ENCODE results near the gene CTDSPL. TPM values are rescaled to one million over a fixed set of nuclear protein-coding genes. Genes with fewer than 3 reads are reported as not detected.

CTDSPL gene
- polyA plus RNA-seq, 1 of the 3 experiments (the other 2 are of a cell fraction) = 22.1 TPM

- POLR2A ChIA-PET = no interaction called here
- Histone ChIP-seq H3K27me3 (ENCODE audit: insufficient read depth) (no peaks in the 10 kb centered on the region), H3K4me3 (ENCODE audit: low read depth in 2 of 2, low read length in 1 of 2) (no peak overlapping the region), H3K79me2 (ENCODE audit: insufficient read depth) (no peaks in the 10 kb centered on the region), H3K9me3 (no peaks in the 10 kb centered on the region), H3K27ac (ENCODE audit: low read depth in 2 of 2, low read length in 1 of 2) (no peak overlapping the region), H3K9me2 (no peaks in the 10 kb centered on the region), H3K9ac (no peak overlapping the region), H3K36me3 (replicated peaks in 1 of 2; ENCODE audit: control insufficient read depth in 1 of 2, insufficient read depth in 2 of 2, low read length in 1 of 2) (peaks cover 10 to 17% of the 10 kb centered on the region in 2 experiments), H2AFZ (ENCODE audit: low read depth) (no peak overlapping the region), H3K4me1 (ENCODE audit: control insufficient read depth in 1 of 2, insufficient read depth in 2 of 2, low read depth in 1 of 2, low read length in 1 of 2) (no peaks in the 10 kb centered on the region; a peak in 1 of 4 replicates), H3K4me2 (no peak overlapping the region), H4K20me1 (ENCODE audit: insufficient read depth) (no peaks in the 10 kb centered on the region), H3F3A (replicated peaks; ENCODE audit: insufficient read depth) (peaks cover 3% of the 10 kb centered on the region)
- no peak for DNase-seq
- CTCF ChIA-PET = interaction anchor here (1.1 to 2.1 kb wide), 2 partner anchors 14 to 127 kb away, joined by 4 read pairs; no protein-coding TSS in a partner anchor
- WGBS (ENCODE audit: low lambda C conversion rate) = 68% methylated on average over 4 of the region's 4 CpGs
- TF ChIP-seq NRF1 (IDR thresholded peaks at IDR 0.05; ENCODE audit: low read depth, low read length) (no peak), POLR2AphosphoS5 (IDR thresholded peaks at IDR 0.05; ENCODE audit: low read depth, low read length) (no peak), GATA2 (CRISPR knock-in tag; IDR thresholded peaks at IDR 0.05) (no peak), USF1 (IDR thresholded peaks at IDR 0.05; ENCODE audit: borderline replicate concordance, low read depth) (no peak), RXRA (IDR thresholded peaks at IDR 0.05; ENCODE audit: borderline replicate concordance, low read depth) (no peak)
Measured at GRCh38 chr3:37847689-37848088, 14.0 kb upstream of the CTDSPL start.

- no peak overlapping the region for H3K4me2 ChIP-seq
- no peak overlapping the region for H3K4me3 ChIP-seq (ENCODE audit: low read depth in 2 of 2, low read length in 1 of 2)
- H2AFZ ChIP-seq (ENCODE audit: low read depth) = no peak overlapping the region
- H3K9ac ChIP-seq = no peak overlapping the region
- no peaks in the 10 kb centered on the region for H4K20me1 ChIP-seq (ENCODE audit: insufficient read depth)
- H3K36me3 ChIP-seq (replicated peaks in 1 of 2; ENCODE audit: control insufficient read depth in 1 of 2, insufficient read depth in 2 of 2, low read length in 1 of 2) = peaks cover 10 to 14% of the 10 kb centered on the region in 2 experiments
- no peak overlapping the region for H3K27ac ChIP-seq (ENCODE audit: low read depth in 2 of 2, low read length in 1 of 2)
- H3K9me3 ChIP-seq = no peaks in the 10 kb centered on the region
- TF ChIP-seq PBX3 (IDR thresholded peaks at IDR 0.05) (no peak), MEF2A (IDR thresholded peaks at IDR 0.05; ENCODE audit: borderline replicate concordance, low read depth) (no peak), FOXM1 (IDR thresholded peaks at IDR 0.05; ENCODE audit: low read depth) (no peak), NFIC (IDR thresholded peaks at IDR 0.05; ENCODE audit: borderline replicate concordance) (no peak), TAF1 (IDR thresholded peaks at IDR 0.05; ENCODE audit: borderline replicate concordance, low read depth, low read length) (no peak), TCF12 (IDR thresholded peaks at IDR 0.05) (no peak), MAX (IDR thresholded peaks at IDR 0.05; ENCODE audit: low read depth) (no peak), POLR2AphosphoS5 (IDR thresholded peaks at IDR 0.05; ENCODE audit: low read depth, low read length) (no peak), CTCF (IDR thresholded peaks at IDR 0.05) (no peak), EP300 (IDR thresholded peaks at IDR 0.05; ENCODE audit: borderline replicate concordance in 1 of 2, low read depth in 1 of 2, low read length in 1 of 2) (no peak), FOXJ3 (CRISPR knock-in tag; IDR thresholded peaks at IDR 0.05) (no peak), USF1 (IDR thresholded peaks at IDR 0.05; ENCODE audit: borderline replicate concordance, low read depth) (no peak), MXI1 (IDR thresholded peaks at IDR 0.05; ENCODE audit: low read depth, low read length) (no peak), EZH2phosphoT487 (IDR thresholded peaks at IDR 0.05; ENCODE audit: borderline replicate concordance, low read depth) (no peak), IRF3 (IDR thresholded peaks at IDR 0.05; ENCODE audit: low read depth, low read length) (no peak), RXRA (IDR thresholded peaks at IDR 0.05; ENCODE audit: borderline replicate concordance, low read depth) (no peak), FOSL2 (IDR thresholded peaks at IDR 0.05; ENCODE audit: borderline replicate concordance, low read depth) (no peak), SMC3 (IDR thresholded peaks at IDR 0.05; ENCODE audit: low read depth, low read length) (no peak)
- ChIA-PET CTCF (interaction anchor here (1.1 to 2.1 kb wide), 4 partner anchors 10 to 154 kb away, joined by 3 to 5 read pairs (median 4); no protein-coding TSS in a partner anchor), POLR2A (no interaction called here)
- no peaks in the 10 kb centered on the region for H3K9me2 ChIP-seq
- no peaks in the 10 kb centered on the region for H3K79me2 ChIP-seq (ENCODE audit: insufficient read depth)
- WGBS (ENCODE audit: low lambda C conversion rate) = 92% methylated on average over 11 of the region's 11 CpGs
- no peaks in the 10 kb centered on the region; a peak in 1 of 4 replicates for H3K4me1 ChIP-seq (ENCODE audit: control insufficient read depth in 1 of 2, insufficient read depth in 2 of 2, low read depth in 1 of 2, low read length in 1 of 2)
- H3F3A ChIP-seq (replicated peaks; ENCODE audit: insufficient read depth) = peaks cover 3% of the 10 kb centered on the region
- no peak for DNase-seq
- H3K27me3 ChIP-seq (ENCODE audit: insufficient read depth) = no peaks in the 10 kb centered on the region
Measured at GRCh38 chr3:37849146-37849923, 12.3 kb upstream of the CTDSPL start.

All from SK-N-SH (cell line).